Loucy (cell line): ENCODE measurements around the gene LOC128125822.

Source experiments
- H2AFZ ChIP-seq: fragments of 200-600 bp; sonication (generic); 2 replicates; pipeline ENCODE4 v1.6.0; 2016; ENCODE audit warnings: antibody characterized with exemption, mild to moderate bottlenecking, low read length, moderate library complexity
- H3F3A ChIP-seq: fragments of 200-600 bp; 2 replicates; pipeline ENCODE4 v1.6.0; 2016; ENCODE audit warnings: antibody characterized with exemption, low read depth, mild to moderate bottlenecking
- H3K27me3 ChIP-seq: fragments of 200-600 bp; sonication (generic); 2 replicates; pipeline ENCODE4 v1.6.1; 2014; ENCODE audit warnings: low read length, mild to moderate bottlenecking; ENCODE audit not compliant: insufficient read depth, poor library complexity, severe bottlenecking
- H3K36me3 ChIP-seq: fragments of 200-600 bp; sonication (generic); 2 replicates; pipeline ENCODE4 v1.6.1; 2016; ENCODE audit warnings: low read length; ENCODE audit not compliant: insufficient read depth
- H3K4me1 ChIP-seq: fragments of 200-600 bp; sonication (generic); 2 replicates; pipeline ENCODE4 v1.5.1; 2014; ENCODE audit warnings: low read length, mild to moderate bottlenecking; ENCODE audit not compliant: insufficient read depth, poor library complexity, severe bottlenecking
- H3K4me2 ChIP-seq: fragments of 200-600 bp; sonication (generic); 2 replicates; pipeline ENCODE4 v1.6.0; 2014; ENCODE audit warnings: antibody characterized with exemption, low read length, low read depth, mild to moderate bottlenecking; ENCODE audit not compliant: poor library complexity, severe bottlenecking
- H3K4me3 ChIP-seq: fragments of 200-600 bp; sonication (generic); 2 replicates; pipeline ENCODE4 v1.5.1; 2014; ENCODE audit warnings: low read length, mild to moderate bottlenecking, mixed read lengths; ENCODE audit not compliant: poor library complexity, severe bottlenecking
- H3K79me2 ChIP-seq: fragments of 200-600 bp; sonication (generic); 2 replicates; pipeline ENCODE4 v1.6.1; 2014; ENCODE audit warnings: low read length; ENCODE audit not compliant: insufficient read depth
- H3K9ac ChIP-seq: fragments of 200-600 bp; sonication (generic); 2 replicates; pipeline ENCODE4 v1.6.0; 2014; ENCODE audit warnings: mild to moderate bottlenecking, low read depth, low read length, moderate library complexity; ENCODE audit not compliant: poor library complexity, severe bottlenecking
- H3K9me2 ChIP-seq: fragments of 200-600 bp; sonication (generic); replicated peaks from 2 replicates; pipeline ENCODE4 v1.6.1; 2016; ENCODE audit warnings: low read depth, low read length, mixed read lengths
- H3K9me3 ChIP-seq: fragments of 200-600 bp; sonication (generic); 2 replicates; pipeline ENCODE4 v1.6.1; 2014; ENCODE audit warnings: mild to moderate bottlenecking, antibody characterized with exemption, low read length, low read depth; ENCODE audit not compliant: insufficient read depth
- H4K20me1 ChIP-seq: fragments of 200-600 bp; sonication (generic); 2 replicates; pipeline ENCODE4 v1.6.0; 2014; ENCODE audit warnings: antibody characterized with exemption, low read length, mild to moderate bottlenecking; ENCODE audit not compliant: insufficient read depth, poor library complexity, severe bottlenecking
- EZH2phosphoT487 ChIP-seq: fragments of 200-600 bp; IDR thresholded peaks from 2 replicates; pipeline ENCODE4 v1.6.1; 2018; ENCODE audit warnings: antibody characterized with exemption, mild to moderate bottlenecking, moderate library complexity, borderline replicate concordance
- TF ChIP-seq, protein P1 (sequence below): fragments of 200-600 bp; sonication (generic); conservative IDR thresholded peaks from 2 replicates; pipeline ENCODE4 v1.5.1; 2014; ENCODE audit warnings: mild to moderate bottlenecking, antibody characterized with exemption, low read length

Gene LOC128125822

GRCh38 chr6:63554782-63555181, 17.5 kb upstream of the LOC128125822 start:
- Histone ChIP-seq H3K9me2 (no peaks in the 10 kb centered on the region), H3F3A (no peaks in the 10 kb centered on the region), H3K4me2 (no peak overlapping the region), H3K9me3 (no peaks in the 10 kb centered on the region), H3K4me1 (no peaks in the 10 kb centered on the region), H3K79me2 (no peaks in the 10 kb centered on the region), H2AFZ (no peak overlapping the region), H3K4me3 (no peak overlapping the region), H4K20me1 (no peaks in the 10 kb centered on the region), H3K9ac (no peak overlapping the region), H3K27me3 (no peaks in the 10 kb centered on the region), H3K36me3 (no peaks in the 10 kb centered on the region)
- TF ChIP-seq EZH2phosphoT487, result no peak
- TF ChIP-seq, protein P1, sequence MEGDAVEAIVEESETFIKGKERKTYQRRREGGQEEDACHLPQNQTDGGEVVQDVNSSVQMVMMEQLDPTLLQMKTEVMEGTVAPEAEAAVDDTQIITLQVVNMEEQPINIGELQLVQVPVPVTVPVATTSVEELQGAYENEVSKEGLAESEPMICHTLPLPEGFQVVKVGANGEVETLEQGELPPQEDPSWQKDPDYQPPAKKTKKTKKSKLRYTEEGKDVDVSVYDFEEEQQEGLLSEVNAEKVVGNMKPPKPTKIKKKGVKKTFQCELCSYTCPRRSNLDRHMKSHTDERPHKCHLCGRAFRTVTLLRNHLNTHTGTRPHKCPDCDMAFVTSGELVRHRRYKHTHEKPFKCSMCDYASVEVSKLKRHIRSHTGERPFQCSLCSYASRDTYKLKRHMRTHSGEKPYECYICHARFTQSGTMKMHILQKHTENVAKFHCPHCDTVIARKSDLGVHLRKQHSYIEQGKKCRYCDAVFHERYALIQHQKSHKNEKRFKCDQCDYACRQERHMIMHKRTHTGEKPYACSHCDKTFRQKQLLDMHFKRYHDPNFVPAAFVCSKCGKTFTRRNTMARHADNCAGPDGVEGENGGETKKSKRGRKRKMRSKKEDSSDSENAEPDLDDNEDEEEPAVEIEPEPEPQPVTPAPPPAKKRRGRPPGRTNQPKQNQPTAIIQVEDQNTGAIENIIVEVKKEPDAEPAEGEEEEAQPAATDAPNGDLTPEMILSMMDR, result no peak

GRCh38 chr6:63556369-63556768, 15.9 kb upstream of the LOC128125822 start:
- H3K9me2 ChIP-seq, result no peaks in the 10 kb centered on the region
- no peak overlapping the region for H3K9ac ChIP-seq
- no peaks in the 10 kb centered on the region for H3K79me2 ChIP-seq
- H3K4me1 ChIP-seq, result no peaks in the 10 kb centered on the region
- TF ChIP-seq, protein P1, result no peak
- no peak for TF ChIP-seq EZH2phosphoT487
- H2AFZ ChIP-seq, result no peak overlapping the region
- no peaks in the 10 kb centered on the region for H3F3A ChIP-seq
- no peaks in the 10 kb centered on the region for H3K9me3 ChIP-seq
- no peaks in the 10 kb centered on the region for H3K36me3 ChIP-seq
- no peaks in the 10 kb centered on the region for H3K27me3 ChIP-seq
- no peak overlapping the region for H3K4me2 ChIP-seq
- H4K20me1 ChIP-seq, result no peaks in the 10 kb centered on the region
- H3K4me3 ChIP-seq, result no peak overlapping the region

GRCh38 chr6:63558278-63558677, 14.0 kb upstream of the LOC128125822 start:
- Histone ChIP-seq H3F3A (no peaks in the 10 kb centered on the region), H3K4me3 (no peak overlapping the region), H3K9me3 (no peaks in the 10 kb centered on the region), H2AFZ (no peak overlapping the region), H3K36me3 (no peaks in the 10 kb centered on the region), H4K20me1 (no peaks in the 10 kb centered on the region), H3K79me2 (no peaks in the 10 kb centered on the region), H3K4me2 (no peak overlapping the region), H3K9me2 (no peaks in the 10 kb centered on the region), H3K4me1 (no peaks in the 10 kb centered on the region), H3K27me3 (no peaks in the 10 kb centered on the region), H3K9ac (no peak overlapping the region)
- TF ChIP-seq, protein P1, result no peak
- no peak for TF ChIP-seq EZH2phosphoT487
